Body of pancreas (tissue), 4 donors: ENCODE data around the gene CDH4.

ENCODE experiments used
- CTCF ChIP-seq, 7 experiments: fragments of 450-650 bp in 4 of 7; fragments of 200-600 bp in 3 of 7; sonication (generic) in 3 of 7; IDR thresholded peaks; one replicate each; pipeline ENCODE4 v1.5.1; 2016 to 2019; ENCODE audit warnings: antibody characterized with exemption in 7 of 7
- POLR2A ChIP-seq, 3 donors: fragments of 450-650 bp; IDR thresholded peaks; one replicate each; pipeline ENCODE4 v1.6.1; 2016; ENCODE audit warnings: antibody characterized with exemption in 3 of 3, mild to moderate bottlenecking in 2 of 3

- TF ChIP-seq CTCF (IDR thresholded peaks at IDR 0.05) (no peak), POLR2A (IDR thresholded peaks at IDR 0.05) (no peak)
Measured at GRCh38 chr20:61544910-61545889, 293.1 kb downstream of the CDH4 start.
